RPMI8226 (cell line): Measurements from ENCODE around the gene HSPA2.
"Not testable (repeated sequence)": the region's sequence is repeated elsewhere in the genome, so short reads cannot be mapped to it uniquely, and the experiment has no call there.

ENCODE experiments used
- DNase-seq: peaks from one replicate; pipeline ENCODE4 v3.0.0-alpha.2; 2015

Gene HSPA2

GRCh38 chr14:64516969-64517368 lies 23.6 kb upstream of the HSPA2 start:
- no peak for DNase-seq

GRCh38 chr14:64517667-64518066 lies 22.9 kb upstream of the HSPA2 start:
- DNase-seq: not testable (repeated sequence)

GRCh38 chr14:64518229-64518628 lies 22.3 kb upstream of the HSPA2 start:
- no peak for DNase-seq

DNA sequence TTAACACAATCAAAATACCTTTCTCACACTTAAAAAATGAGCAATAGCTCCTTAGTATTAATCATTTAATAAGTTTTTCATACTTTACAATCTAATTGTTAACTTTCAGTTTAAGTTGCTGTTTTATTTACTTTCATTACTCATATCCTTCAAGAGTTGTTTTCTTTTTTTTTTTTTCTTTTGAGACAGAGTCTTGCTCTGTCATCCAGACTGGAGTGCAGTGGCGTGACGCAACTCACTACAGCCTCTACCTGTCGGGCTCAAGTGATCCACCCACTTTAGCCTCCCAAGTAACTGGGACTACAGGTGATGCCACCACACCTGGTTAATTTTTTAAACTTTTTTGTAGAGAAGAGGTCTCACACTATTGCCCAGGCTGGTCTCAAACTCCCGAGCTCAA lies 19.8 kb upstream of the HSPA2 start:
- DNase-seq: no peak

DNA sequence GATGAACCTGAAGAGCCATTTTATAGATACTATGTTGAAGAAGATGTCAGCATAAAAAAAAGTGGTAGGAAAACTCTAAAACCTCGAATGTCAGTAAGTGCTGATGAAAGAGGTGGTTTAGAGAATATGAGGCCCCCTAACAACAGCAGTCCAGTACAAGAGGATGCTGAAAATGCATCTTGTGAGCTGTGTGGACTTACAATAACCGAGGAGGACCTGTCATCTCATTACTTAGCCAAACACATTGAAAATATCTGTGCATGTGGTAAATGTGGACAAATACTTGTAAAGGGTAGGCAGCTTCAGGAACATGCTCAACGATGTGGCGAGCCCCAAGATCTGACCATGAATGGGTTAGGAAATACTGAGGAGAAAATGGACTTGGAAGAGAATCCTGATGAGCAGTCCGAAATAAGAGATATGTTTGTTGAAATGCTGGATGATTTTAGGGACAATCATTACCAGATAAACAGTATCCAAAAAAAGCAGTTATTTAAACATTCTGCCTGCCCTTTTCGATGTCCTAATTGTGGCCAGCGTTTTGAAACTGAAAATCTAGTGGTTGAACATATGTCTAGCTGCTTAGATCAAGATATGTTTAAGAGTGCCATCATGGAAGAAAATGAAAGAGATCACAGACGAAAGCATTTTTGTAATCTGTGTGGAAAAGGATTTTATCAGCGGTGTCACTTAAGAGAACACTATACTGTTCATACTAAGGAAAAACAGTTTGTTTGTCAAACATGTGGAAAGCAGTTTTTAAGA lies 17.8 kb upstream of the HSPA2 start:
- no peak for DNase-seq

DNA sequence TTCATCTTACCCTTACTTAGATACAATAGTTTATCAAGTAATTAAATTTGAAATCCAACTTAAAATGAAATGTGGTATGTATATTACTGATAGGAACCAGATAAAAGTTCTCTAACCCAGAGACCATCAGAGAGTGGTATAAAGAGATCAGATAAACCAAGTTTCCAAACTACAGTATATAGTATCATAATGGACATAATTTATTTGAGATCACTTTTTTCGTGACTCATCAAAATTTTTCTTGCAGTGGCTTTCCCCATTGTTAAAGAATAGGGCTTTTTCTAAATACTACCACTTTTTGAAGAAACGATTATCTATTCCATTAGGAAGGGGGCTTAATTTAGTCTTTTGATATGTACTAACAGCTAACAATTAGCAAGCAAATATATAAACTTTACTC lies 15.2 kb upstream of the HSPA2 start:
- no peak for DNase-seq

- no peak for DNase-seq
Observed at GRCh38 chr14:64531567-64531966, 9.0 kb upstream of the HSPA2 start.

GRCh38 chr14:64536488-64537245 lies 3.9 kb upstream of the HSPA2 start:
- no peak for DNase-seq

- DNase-seq: no peak
Observed at GRCh38 chr14:64541261-64541971, 875 bp downstream of the HSPA2 start.

GRCh38 chr14:64541972-64542835 lies 1.7 kb downstream of the HSPA2 start:
- no peak for DNase-seq

DNA sequence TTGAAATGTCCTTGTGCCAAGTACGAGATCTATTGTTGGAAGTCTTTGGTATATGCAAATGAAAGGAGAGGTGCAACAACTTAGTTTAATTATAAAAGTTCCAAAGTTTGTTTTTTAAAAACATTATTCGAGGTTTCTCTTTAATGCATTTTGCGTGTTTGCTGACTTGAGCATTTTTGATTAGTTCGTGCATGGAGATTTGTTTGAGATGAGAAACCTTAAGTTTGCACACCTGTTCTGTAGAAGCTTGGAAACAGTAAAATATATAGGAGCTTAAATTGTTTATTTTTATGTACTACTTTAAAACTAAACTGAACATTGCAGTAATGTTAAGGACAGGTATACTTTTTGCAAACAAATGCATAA lies 2.3 kb downstream of the HSPA2 start:
- DNase-seq: no peak

DNA sequence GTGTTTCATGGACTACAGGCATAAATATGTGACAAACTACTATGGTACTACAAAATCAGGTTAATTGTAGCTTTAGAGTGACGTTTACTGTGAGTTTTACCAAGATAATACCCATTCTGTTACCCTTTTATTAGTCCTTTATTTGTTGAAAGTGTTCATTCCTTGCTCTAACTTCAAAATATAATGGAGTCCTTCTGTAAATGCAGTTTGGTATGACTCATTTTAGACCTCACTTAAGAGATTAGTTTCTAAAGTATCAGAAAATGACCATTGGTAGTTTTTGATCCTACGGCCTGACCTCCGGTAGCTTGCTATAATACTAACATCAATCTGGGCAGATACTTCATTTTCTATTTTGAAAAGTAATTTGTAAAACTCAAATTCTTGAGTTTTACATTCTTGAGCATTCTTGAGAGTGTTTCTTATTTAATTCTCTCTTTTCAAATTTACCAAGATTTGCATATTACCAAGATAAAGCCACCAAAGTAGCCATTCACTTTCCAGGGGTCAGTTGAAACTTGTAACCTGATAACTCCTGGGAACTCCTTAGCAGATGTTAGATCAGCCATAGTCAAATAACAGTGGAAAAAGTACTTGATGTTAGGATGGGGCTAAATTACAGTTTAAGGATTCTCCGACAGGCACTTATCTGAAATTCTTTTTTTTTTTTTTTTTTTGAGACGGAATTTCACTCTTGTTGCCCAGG lies 4.2 kb downstream of the HSPA2 start:
- no peak for DNase-seq

GRCh38 chr14:64549016-64549415 lies 8.5 kb downstream of the HSPA2 start:
- no peak for DNase-seq

DNA sequence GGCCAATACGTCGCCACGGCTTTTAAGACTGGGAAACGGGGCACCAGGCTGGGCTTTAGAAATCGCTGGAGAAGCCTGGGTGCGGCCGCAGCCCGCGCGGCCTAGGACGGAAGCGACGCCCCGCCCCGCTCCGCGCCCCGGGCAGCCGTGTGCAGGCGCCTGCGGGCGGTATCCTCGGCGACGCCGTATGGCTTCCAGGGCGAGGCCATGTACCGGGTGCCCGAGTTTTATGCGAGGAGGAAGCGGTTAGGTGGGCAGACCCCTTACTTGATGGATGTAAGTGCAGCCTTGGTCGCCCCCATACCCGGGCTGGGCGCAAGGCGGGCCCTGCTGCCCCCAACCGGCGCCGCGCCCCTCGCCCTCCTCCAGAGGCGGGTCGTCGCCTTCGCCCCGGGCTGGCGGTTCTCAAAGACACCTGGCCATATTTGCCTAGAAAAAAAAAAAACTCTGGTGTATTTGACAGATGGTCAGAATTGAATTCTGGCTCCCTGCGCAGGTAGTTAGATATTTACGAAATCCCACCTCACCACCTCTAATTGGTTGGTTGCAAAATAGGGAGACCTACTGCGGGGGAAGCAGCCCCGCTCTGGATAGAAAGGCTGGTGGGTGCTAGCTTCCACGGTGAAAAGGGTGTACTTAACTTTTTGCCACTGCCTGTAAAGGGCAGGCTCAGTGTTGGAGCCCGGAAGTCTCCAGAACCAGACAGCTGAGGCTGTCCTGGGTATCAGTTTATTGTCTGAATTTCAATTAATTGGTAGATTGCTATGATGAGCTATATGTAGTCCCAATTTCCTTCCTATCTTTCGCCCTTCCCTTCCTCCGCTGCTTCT lies 9.5 kb downstream of the HSPA2 start, which contains the start of gene PPP1R36:
PPP1R36 (plus strand) TSS at position 171 of the 830 bp plus-strand sequence; CDS start at position 208, 37 bp downstream.
- peak; percentile 50 for DNase-seq

GRCh38 chr14:64550621-64551333 lies 10.2 kb downstream of the HSPA2 start:
- DNase-seq: no peak

DNA sequence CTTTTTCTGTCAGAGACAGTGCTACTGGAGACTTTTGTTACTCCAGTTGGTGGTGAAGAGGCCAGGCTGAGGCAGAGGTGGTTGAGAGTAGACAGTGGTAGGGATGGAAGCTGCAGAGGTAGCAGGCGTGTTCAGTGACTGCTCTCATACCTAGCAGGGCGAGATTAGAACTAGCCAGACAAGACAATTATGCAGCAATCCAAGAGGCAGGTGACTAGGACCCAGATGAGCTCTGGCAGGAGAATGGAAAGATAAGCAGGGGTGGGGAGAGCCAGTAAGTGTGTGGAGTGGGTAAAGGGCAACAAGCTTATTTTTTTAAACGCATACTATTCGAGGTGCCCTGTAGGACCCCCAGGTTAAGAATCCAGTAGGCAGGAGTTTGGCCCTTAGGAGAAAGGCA lies 14.0 kb downstream of the HSPA2 start:
- no peak for DNase-seq

- DNase-seq: no peak
Observed at GRCh38 chr14:64556526-64556925, 16.0 kb downstream of the HSPA2 start.

DNA sequence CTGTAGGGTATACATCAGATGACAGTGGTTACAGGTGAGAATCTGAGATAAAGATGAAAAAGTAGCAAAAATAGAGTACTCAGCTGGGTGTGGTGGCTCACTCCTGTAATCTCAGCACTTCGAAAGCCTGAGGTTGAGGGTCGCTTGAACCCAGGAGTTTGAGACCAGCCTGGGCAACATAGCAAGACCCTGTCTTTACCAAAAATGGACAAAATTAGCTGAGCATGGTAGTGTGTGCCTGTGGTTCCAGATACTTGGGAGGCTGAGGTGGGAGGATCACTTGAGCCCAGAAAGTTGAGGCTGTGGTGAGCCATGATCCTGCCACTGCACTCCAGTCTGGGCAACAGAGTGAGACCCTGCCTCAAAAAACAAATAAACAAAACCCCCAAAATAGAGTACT lies 17.7 kb downstream of the HSPA2 start:
- not testable (repeated sequence) for DNase-seq

- DNase-seq: no peak
Observed at GRCh38 chr14:64561631-64562030, 21.1 kb downstream of the HSPA2 start.

DNA sequence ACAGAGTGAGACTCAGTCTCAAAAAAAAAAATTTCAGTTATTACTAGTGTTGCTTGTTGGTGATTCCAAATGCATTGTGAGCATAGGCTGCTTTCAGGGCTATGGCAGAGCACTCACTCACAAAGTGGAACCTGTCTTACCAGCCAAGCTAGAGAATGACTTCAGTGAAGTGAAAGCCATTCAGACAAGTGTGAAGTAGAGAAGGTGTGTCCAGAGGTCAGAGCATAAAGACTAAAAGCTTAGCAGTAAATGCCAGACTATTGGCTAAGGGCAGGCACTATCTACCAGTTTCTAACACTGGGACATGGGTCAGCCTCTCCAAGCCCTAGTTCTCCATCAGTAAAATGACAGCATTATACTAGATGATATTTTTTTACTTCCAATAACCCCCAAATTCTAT lies 21.9 kb downstream of the HSPA2 start:
- no peak for DNase-seq
